ELR (cell line): Measurements from ENCODE around the gene NOS1AP.

ENCODE experiments used
- DNase-seq: peaks from one replicate; pipeline ENCODE4 v3.0.0-alpha.2; 2015; ENCODE audit warnings: low read depth

The NOS1AP gene

DNA sequence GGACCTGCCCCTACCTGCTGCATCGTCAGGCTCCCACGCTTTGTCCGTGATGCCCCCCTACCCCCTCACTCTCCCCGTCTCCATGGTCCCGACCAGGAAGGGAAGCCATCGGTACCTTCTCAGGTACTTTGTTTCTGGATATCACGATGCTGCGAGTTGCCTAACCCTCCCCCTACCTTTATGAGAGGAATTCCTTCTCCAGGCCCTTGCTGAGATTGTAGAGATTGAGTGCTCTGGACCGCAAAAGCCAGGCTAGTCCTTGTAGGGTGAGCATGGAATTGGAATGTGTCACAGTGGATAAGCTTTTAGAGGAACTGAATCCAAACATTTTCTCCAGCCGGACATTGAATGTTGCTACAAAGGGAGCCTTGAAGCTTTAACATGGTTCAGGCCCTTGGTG lies 298.3 kb downstream of the NOS1AP start:
- no peak for DNase-seq

DNA sequence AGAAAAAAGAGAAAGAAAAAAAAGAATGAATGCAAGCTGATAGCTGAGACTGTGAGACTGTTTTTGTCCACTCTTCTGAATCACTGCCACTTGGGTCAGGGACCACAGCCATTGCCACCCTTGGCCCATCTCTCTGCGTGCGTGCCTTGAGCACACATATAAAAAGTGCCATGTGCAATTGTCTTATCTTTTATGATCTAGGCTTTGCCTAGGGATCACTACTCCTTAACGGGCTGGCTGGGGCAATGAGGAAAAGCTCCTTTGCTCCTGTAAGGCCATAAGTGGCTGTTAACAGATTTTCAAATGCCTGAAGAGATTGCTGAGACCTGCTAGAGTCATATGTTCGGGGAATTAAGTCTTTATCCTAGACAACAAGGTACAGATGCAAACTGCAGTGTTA lies 299.0 kb downstream of the NOS1AP start:
- DNase-seq: no peak

DNA sequence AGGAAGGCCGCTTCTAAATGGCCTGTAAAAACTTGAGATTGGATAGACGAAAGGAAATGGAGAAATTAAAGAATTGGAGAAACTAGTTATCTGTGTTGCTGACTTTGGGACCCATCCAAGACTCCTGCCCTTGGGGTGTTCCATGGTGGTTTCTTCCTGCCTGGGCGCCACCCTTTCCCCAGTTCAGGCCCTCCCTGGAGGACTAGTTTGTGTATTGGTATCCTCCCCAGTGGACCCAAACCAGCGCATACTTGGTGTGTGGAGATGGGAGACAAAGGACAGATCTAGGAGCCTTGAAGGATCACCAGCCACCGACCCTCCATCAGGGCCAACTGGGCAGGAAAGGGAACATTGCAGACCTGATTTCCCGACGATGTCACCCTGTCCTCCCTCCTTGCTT lies 300.1 kb downstream of the NOS1AP start:
- DNase-seq: no peak

DNA sequence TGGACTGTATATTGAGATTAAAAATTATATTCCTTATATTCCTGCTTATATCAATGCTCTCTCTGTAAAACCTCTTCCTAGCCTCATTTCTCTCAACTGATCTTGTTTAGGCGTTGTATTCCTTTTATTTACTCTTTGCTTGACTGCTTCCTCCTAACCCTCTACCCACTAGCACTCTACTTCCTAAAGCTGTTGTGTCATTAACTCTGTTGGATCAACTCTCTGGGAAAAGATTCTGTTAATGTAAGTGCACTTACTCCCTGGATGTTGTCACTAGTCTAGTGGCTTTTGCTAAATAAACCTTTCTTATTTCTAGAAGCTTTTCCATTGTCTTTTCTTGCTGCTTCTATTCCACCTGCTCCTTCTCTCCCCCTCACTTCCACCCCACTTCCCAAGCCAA lies 300.7 kb downstream of the NOS1AP start:
- no peak for DNase-seq

DNA sequence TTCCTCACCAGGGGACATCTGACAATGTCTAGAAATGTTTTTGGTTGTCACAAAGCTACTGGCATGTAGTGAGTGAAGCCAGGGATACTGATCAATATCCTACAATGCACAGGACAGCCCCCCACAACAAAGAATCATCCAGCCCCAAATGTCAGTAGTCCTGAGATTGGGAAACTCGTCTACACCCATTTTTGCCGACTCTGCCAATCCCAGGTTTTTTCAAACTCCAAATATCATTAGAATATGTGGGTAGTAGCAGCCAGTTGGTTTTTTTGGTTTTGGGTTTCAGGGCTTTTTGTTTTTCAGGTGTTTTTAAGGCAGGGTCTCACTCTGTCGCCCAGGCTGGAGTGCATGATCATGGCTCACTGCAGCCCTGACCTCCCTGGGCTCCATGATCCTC lies 301.2 kb downstream of the NOS1AP start:
- no peak for DNase-seq

DNA sequence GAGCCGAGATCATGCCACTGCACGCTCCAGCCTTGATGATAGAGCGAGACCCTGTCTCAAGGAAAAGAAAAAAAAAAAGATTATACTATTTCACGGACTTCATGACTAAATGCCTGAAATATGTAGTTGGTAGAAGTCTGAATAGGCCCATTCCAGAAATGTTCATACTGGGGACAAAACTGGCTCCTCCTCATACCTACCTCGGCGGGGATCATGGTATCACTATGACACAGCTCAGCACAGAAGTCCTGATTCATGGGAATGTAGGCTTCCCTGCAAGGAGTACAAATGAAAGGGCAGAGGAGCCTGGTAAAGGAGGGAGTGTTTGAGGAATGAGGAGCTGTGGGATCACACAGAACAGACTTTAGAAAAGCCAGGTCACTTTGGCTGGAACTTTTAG lies 302.1 kb downstream of the NOS1AP start:
- DNase-seq: peak; percentile 68

DNA sequence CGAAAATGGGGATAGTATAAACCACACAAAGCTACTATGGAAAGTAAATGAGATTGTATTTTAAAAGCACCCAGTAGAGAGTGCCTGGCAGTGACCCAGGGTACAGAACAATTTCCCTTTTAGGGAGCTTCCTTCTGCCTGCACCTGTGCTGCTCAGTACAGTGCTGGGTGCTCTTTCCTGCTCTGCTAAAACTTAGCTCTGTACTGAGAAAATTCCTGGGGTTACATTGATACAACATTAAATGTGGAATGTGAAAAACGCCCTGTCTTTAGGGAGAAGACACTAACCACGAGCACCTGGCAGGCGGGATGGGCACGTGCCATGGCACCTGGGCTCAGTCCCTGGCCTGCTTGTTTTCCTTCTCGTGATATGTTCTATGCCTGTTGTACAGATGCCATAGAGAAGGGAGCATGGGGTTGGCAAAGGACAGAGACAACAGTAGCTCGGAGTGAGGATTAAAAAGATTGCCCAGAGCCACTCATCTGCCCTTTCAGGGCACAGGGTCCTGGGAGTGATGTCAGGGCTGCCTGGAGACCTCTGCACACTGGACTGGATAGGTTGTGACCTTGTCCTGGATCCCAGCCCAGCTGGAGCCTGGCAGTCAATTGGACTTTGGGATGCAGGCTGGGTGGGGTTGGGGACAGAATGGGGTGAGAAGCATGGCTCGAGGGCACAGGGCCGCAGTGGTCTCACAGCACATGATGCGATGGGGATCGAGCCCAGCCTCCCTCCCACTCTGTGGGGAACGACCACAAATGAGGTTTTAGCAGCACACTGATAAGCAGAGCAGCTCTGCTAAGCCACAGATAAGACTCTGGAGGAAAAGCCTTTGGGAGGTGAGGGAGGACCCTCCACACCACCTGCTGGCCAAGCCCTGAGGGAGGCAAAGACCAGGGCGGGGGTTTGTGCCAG lies 302.9 kb downstream of the NOS1AP start:
- DNase-seq: no peak

DNA sequence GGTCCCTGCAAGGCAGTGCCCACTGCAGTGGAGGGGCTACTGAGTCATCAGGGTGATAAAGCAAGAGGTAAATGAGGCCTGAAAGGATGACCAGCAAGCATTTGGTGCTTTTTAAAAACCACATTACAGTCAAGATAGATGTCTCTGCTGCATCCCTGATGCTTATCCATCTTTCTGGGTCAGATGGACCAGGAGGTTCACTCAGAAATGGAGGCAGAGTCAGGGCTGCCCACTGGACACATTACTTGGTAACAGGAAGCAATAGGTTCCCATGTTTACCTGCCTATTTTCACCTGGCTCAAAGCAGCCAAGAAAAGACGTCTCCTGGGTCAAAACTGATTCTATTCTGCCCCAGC lies 303.6 kb downstream of the NOS1AP start:
- no peak for DNase-seq

DNA sequence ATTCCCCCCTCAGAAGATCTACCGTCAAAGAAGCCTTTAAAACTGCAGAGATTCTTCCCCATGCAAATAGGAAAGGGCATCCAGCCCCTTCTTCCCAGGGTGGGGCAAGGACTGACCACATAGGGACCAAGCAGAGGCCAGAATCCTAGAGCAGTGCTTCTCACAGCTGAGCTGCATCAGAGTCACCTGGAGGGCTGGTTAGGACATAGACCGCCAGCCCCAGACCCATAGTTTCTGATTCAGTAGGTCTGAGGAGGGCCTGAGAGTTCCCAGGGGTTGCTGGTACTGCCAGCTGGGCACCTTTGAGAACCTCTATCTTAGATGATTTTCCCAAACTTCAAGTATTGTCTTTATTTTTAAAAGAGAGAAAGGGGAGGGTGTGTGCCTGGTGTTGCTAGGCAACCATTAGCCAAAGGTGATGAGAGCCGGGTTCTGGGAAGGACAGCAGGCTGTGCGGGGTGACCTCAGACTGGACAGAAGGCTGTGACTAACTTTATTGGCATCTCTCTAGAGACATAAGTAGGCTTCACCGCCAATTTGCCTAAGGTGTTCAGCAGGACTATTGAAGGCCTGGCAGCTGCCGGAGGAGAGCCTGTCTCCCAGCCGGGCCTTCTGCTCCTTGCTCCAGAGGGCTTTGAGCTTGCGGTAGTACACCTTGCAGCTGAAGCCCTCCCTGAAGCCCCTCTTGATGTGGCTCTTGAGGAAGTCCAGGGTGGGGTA lies 304.2 kb downstream of the NOS1AP start:
- DNase-seq: peak; percentile 92

DNA sequence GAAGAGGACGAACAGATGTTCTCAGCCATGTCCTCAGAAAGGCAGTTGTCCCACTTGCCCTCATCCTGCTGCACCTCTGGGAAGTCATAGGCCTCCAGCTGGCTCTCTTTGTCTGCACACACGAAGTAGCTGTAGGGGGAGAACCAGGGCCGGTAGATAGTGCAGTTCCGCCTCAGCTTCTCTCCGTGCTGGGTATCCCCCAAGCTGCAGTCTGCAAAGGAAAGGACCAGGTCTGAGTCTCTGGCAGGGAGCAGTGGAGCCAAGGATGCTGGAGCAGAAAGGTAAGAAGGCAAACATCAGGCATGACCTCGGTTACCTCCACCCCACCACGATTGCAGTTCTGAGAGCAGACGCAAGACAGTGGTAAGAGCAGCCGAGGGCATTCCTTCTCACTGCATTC lies 304.9 kb downstream of the NOS1AP start:
- no peak for DNase-seq

DNA sequence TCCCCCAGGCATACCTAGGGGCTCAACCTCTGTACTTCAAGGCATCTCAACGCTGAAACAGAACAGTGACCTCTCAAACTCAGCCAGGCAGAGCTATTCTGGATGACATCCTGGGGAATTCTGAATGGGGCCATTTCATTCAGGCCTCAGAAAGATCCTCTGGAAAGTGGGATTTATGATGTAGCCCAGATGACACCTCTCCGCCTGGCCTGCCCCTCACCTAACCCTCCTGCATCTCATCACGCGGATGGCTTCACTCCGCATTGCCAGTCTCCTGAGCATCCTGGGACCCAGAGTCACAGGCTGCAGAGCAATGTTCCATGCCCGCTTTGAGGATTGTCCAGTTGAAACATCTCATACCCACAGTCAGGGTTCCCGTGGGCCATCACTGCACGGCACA lies 306.0 kb downstream of the NOS1AP start:
- no peak for DNase-seq

DNA sequence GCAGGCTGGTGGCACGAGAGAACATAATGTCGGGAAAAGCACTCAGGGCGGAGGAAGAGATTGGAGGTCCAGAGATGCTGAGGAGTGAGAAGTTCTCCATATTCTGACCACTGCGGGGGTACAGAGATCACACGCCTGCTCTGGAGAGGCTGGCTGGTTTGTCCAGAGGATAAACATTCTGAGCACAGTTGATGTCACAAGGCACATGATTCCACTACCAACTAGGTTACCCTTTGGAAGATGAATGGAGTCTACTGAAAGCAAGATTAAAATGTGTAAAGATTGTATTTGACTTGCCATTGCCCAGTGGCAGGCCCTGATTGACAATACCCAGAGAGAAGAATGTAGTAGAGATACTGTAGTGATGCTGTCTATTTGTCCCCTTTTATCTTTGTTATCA lies 307.2 kb downstream of the NOS1AP start, which contains the start of gene SPATA46:
Gene SPATA46, minus strand, starts transcription at position 164 of the 400 bp plus-strand sequence. Its CDS starts 64 bp downstream, at position 100.
- no peak for DNase-seq

DNA sequence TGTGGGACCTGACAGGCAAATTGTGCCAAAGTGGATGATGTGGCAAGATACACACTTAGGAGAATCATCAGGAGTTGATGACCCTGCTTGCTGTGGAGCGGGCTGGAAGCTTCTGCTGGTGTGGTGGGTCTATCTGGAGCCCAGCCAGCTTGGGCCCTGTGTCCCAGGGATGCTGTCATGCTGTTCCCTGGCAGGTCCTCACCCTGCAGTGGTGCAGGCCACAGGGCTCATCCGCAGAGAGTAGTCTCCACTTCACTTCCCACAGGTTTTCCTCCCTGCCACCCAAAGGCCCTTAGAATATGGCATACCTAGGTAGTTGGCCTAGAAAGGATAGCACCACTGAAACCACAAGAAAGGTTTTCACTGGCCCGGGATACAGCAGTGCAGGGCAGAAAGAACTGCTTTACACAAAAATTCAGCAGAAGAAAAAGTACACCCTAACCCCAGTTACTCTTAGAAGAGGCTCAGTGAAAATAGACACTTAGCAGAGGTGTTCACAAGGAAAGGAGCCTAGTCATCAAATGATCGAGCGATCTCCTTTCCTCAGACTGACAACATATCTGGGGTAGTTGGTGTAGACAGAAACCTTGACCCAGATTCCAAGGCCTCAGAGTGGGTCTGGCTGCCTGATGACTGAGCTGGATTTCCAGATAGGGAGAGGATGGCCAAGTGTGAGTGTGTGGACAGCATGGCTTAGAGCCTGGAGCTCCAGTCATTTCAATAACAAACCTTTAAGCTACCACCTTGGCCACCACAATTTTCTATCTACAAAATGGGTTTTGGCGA lies 310.8 kb downstream of the NOS1AP start:
- DNase-seq: no peak

DNA sequence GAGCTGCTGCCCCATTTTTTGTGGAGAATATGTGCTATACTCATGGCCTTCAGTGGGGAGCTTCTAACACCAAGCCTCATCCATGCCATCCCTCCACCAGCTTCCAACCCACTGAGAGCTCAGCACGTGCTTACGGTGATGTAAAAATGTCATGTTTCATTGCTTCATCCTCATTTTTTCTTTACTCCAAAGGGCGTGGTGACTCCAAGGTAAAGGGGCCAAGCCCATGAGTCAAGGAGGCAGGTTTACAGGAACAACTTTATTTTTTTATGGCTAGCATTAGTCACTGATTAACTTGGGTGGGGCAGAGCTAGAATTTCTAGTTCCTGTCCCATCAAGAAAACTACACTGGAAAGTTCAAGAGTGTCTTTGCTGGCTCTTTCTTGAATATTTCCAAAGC lies 311.9 kb downstream of the NOS1AP start, which contains the start of gene C1orf226:
Gene C1orf226, plus strand, starts transcription at position 346 of the 400 bp plus-strand sequence. CDS start 174 bp downstream, outside the sequence.
- peak; percentile 58 for DNase-seq

DNA sequence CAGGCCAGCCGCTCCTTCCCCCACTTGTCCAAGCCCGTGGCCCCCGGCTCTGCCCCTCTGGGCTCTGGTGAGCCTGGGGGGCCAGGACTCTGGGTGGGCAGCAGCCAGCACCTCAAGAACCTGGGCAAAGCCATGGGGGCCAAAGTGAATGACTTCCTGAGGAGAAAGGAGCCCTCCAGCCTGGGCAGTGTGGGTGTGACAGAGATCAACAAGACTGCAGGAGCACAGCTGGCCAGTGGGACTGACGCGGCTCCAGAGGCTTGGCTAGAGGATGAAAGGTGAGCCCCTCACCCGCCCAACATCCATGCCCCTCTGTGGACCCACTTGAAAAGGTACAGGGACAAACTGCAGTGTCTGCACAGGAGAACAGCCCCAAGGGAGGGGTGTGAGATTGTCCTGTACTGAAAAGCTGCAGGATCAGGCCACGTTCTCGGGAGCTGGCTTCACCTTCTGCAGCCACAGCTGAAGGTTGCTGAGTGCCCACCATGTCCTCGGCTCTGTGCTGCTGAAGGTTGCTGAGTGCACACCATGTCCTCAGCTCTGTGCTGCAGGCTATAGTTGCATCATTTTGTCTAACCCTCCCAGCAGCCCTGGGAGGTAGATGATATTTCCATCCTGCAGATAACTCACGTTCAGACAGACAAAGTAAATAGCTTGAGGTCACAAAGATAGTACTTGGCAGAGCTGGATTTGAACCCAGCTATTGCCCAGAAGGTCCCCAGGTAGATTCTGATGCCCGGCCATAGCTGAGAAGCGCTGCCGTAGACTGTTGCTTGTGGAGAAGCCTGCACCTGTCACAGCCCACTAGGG lies 312.7 kb downstream of the NOS1AP start:
- DNase-seq: no peak

DNA sequence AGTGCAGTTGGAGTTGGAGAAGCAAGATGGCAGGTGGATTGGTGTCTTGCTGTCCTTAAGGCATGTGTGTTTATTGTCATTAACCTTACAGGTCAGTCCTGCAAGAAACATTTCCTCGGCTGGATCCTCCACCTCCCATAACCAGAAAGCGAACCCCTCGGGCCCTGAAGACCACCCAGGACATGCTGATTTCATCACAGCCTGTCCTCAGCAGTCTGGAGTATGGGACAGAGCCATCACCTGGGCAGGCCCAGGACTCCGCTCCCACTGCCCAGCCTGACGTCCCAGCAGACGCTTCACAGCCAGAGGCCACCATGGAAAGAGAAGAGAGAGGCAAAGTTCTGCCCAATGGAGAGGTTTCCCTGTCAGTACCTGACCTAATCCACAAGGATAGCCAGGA lies 313.6 kb downstream of the NOS1AP start:
- DNase-seq: no peak

DNA sequence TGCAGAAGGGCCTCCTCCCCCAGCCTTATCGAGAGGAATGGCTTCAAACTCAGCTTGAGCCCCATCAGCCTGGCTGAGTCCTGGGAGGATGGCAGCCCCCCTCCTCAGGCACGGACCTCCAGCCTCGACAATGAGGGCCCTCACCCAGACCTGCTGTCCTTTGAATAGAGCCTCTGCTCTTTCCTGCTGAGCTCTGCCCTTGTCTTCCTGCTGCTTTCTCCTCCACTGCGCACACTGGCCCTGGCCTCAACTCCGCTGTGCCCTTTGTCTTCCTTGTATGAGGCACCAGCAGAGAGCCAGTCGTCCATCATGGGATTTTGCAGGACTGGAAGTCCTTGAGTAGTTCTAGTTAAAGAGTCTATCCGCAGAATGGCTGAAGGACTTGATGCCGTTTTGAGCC lies 314.0 kb downstream of the NOS1AP start:
- no peak for DNase-seq

DNA sequence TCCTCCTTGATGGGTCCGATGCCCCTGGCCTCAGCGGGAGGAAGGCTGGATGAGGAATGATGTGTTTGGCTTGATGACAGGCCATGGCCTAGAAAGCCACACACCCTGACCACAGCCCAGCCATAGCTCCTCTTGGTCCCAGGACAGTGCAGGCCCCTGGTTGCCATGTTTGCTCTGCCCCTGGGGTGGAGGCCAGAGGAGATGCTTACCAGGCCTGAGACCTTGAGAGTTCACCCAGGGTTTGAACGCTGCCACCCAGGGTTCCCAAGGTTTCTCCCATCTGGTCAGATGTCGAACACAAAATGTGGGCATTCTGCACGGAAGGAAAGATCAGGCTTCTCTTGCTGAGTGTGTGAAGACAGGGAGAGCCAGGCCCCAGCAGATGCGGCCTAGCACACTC lies 314.6 kb downstream of the NOS1AP start:
- no peak for DNase-seq

DNA sequence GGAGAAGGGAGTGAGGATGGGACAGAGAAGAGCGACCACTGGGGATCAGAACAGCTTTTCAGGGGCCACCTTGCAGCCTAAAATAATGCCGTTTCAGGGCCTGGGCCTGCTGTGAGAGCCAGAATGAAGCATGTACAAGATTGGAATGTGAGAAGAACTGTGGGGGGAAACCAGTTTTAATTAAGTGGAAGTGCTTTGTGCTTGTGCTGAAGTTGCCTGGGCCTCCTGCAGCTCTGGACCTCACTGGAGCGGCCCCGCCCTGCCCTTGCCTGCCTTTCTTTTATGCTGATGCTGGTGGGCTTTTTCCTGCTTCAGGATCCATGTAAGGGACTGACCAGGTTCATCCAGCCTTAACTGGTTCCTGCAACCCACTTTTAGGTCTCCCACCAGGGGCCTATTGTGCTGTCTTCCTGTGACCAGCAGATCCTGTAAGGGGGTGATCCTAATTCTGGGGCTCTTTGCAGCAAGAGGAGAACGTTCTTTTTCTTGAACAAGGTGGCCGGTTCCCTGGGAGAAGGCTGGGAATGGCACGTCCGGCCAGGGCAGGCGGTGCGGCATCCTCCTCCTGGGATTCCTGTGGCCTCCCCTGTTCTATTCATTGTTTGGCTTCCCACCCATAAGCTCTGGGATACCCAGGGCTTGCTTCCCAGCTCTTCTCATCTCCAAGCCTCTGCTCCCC lies 315.2 kb downstream of the NOS1AP start:
- no peak for DNase-seq

DNA sequence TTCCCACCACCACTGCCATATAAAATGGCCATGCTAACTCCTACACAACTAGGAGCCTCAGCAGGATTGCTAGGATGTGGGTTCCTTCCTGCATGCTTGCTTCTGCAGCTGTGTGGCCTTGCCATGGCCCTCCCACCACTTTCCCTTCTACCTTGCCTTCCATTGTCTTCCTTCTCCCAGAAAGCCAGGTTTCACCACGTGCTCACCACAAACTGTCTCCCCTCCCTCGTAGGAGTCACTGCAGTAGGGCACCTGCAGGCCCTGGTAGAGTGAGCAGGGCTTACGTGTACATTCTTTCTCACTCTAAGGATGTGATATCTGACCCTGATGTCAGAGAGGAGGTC lies 315.8 kb downstream of the NOS1AP start:
- no peak for DNase-seq

DNA sequence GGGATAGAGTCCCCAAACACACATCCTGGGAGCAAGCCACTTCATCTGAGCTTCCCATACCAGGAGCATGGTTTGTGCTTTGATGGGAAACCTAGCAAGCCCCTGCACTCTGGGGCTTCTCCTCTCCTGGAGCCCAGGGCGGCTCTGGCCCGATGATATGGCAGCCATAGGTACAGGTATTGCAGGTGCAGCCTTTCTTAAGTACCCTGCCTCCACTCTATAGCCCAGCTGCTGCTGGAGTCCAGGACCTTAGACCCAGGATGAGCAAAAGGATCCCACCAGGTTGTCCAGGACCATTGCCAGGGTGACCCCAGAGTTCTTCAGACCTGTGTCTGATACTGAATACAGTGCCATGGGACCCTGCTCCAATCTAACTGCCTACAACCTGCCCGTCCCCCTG lies 316.2 kb downstream of the NOS1AP start:
- DNase-seq: no peak
